ENCODE data around the gene ATP13A3.

Gene ATP13A3

GRCh38 chr3:194390835-194391234 lies 96.0 kb downstream of the ATP13A3 start:
- DNase-seq, result no peak

DNA sequence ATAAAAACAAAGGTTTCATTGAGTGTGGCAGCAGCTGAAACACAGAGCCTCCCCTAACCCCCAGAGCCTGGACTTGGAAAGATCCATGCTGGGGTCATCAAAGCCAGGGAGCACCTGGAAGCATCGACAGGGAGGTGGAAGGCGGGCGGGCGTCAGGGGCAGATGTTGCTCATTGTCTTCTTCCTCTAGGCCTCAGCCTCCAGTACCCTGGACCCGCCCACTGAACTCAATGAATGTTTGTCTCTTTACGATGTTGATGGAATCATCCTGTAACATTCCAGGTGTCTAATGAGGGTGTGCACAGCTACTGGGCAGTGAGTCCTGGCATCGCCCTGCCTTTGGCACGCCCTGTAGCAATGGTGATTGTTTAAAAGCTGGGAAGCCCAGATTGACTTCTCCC lies 97.5 kb downstream of the ATP13A3 start:
- no peak for DNase-seq

DNA sequence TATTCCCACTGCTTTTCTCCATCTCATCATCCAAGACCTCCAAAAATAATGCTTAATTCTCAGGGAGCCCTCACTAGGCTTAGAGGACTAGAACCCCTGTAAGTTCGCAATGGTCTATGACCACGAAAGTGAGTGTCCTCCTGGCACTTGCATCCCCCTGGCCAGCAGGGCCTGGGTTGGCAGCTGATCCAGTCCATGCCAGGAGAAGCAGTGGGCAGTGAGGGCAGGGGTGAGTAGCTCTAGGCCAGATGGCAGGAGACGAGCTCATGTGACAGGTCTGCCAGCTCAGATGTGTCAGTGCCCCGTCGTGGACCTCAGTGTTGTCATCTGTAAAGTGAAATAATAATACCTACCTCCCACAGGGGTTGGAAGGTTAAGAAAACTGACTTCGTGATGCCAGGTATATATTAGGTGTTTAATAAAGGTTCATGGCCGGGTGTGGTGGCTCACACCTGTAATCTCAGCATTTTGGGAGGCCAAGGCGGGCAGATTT lies 98.8 kb downstream of the ATP13A3 start:
- no peak for DNase-seq

GRCh38 chr3:194387276-194387675 lies 99.5 kb downstream of the ATP13A3 start:
- DNase-seq, result no peak

DNA sequence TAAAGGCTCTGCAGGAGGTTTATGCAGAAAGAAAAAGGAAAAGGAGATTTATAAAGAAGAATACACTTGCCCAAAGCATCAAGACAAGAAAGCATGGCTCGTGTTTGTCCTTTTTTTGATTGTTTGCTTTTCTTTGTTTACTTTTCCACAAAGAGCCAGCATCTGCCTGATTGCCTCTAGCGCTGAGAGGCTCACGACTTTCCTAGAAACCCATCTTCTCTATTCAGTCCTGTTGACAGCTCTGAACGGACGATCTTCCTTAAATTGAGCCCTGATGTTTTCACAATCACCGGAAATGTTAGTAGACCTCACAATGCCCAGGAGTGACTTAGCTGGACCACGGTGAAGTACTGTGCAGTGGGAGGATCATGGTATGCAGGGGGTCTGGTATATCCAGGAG lies 100.2 kb downstream of the ATP13A3 start:
- no peak for DNase-seq

- no peak for DNase-seq
These were observed 100.7 kb downstream of the ATP13A3 start for GRCh38 chr3:194386066-194386465.

- DNase-seq, result no peak
These were observed 102.2 kb downstream of the ATP13A3 start for GRCh38 chr3:194384569-194385001.

GRCh38 chr3:194384156-194384555 lies 102.6 kb downstream of the ATP13A3 start:
- no peak for DNase-seq

DNA sequence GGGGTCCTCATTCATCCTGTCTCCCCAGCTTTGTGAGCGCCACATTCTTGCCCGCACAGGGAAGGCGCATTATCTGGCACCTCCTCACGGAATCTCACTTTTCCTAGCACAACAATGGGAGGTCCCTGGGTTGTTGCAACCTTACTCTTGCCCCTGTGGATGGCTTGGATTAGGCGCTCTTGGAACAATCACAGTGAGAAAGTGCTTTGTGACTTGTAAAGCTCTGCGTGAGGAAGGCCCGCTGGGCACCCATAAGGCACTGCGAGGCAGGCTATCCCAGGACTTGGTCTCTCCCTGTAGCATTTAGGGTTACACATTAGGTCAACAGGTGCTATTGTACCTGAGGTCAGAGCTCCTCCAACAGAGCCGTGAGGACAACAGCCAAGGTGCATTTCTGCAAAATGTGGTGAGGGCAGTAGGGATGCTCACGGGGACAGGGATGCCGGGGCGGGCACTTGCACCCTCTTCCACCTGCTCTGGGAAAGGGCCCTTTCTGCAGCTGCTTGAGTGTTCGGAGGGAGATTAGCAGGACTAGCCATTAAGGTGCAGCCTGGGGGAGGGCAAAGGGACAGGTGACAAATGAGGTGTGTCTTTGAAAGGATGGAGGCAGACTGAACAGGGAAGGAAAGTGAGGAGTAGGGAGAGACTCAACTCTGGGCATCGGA lies 103.4 kb downstream of the ATP13A3 start:
- DNase-seq, result no peak

DNA sequence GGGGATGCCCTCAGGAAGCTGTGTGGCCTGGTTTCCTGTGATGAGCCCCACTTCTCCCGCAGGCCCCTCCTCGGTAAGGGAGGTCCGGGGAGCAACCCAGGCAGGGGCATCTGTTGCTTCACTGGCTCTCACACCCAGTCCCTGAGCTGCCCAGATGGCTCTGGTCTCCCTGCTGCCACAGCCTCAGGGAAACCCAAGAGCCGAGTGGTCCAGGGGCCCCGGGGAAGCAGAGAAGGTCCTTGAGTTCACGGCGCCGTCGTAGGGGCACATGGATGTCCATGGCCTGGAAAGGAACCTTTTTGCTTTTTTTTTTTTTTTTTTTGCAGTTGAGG lies 103.9 kb downstream of the ATP13A3 start:
- no peak for DNase-seq

- DNase-seq, result no peak
These were observed 104.5 kb downstream of the ATP13A3 start for GRCh38 chr3:194382196-194382891.

- DNase-seq, result no peak
These were observed 105.3 kb downstream of the ATP13A3 start for GRCh38 chr3:194381460-194381875.

- DNase-seq, result no peak
These were observed 106.5 kb downstream of the ATP13A3 start for GRCh38 chr3:194380326-194380725.

DNA sequence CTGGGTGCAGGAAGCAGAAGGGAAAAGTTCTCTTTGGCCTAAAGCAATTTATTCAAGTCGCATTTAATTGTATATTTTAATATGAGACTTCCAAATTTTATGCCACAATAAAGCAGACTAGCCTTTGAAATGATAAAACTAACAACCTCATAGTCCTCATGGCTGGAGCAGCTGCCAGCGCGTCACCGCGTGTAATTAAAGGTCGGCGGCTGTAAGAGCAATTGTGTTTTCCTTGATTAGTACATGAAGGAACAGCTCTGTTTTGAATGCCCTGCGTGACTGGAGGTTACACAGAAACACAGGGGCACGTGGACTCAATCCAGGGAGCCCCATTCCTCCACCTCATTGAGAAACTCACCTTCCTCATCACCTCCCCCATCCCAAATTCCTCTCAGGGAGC lies 107.2 kb downstream of the ATP13A3 start:
- no peak for DNase-seq

DNA sequence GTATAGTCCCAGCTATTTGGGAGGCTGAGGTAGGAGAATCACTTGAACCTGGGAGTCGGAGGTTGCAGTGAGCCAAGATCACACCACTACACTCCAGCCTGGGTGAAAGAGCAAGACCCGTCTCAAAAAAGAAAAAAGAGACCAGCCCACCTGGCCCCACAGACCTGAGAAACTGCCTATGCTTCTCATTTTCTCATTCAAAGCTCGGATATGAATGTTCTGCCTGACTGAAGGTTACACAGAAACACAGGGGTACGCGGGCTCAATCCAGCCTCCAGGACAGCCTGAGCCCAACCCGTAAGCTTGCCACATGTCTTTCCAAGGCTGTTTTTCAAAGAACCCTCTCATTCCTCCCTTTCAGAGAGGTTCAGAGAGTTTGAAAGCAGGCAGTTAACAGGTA lies 107.6 kb downstream of the ATP13A3 start:
- DNase-seq, result no peak

DNA sequence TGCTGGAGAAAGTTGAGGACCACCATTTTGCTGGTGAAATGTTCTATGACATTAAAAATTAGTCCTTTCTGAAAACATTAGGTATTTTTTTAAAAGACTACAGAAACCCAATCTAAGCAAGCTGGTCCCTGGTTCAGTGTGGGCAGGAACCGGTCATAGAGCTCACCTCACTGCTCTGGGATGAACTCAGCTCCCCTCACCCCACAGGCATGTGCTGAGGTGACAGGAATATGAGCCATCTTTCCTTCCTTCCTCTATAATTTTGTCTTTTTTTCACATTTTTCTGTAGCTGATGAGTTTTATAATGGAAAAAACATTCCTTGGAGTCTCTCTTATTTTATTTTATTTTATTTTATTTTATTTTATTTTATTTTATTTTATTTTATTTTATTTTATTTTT lies 109.1 kb downstream of the ATP13A3 start:
- no peak for DNase-seq

DNA sequence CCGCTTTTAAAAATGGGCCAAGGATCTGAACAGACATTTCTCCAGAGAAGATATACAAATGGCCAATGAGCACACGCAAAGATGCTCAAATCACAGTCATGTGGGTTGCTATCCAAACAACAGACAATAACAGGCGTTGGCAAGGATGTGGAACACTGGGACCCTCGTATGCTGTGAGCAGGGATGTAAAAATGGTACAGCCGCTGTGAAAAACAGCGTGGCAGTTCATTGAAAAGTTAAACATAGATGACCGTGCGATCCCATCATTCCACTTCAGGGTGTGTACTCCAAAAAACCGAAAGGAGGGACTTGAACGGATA lies 110.6 kb downstream of the ATP13A3 start:
- no peak for DNase-seq

DNA sequence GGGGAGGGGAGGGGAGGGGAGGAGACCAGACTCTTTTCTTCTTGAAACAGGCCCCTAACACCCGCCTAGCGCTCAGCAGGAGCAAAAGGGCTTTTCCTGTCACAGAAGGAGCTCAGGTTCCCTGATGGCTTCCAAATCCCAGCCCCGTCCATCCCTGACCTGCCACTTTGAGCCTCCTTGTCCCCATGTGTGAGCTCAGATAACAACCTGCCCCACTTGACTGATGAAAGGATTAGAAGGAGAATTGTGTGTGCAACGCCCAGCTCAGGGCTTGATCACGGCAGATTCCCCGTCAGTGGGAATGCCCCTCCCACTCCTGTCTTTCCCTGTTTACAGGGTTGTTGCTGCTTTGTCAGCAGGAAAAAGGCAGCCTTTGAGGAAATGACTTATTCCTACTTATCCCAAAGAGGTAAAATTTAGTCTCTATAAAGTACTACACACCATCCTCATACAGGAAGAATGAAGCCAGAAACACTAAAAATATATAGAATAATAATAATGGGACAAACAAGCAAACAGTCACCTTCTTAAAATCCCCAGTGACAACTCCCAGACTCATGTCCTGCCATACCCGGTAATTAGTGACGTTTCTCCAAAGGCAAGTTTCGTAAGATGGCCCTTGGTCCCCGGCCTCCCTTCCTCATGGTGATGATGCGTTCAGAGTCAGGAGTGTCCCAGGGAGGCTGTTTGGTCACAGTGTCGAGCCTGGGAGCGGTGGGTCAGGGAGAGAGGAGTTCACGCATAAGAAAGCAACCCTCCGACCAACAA lies 111.1 kb downstream of the ATP13A3 start:
- no peak for DNase-seq

DNA sequence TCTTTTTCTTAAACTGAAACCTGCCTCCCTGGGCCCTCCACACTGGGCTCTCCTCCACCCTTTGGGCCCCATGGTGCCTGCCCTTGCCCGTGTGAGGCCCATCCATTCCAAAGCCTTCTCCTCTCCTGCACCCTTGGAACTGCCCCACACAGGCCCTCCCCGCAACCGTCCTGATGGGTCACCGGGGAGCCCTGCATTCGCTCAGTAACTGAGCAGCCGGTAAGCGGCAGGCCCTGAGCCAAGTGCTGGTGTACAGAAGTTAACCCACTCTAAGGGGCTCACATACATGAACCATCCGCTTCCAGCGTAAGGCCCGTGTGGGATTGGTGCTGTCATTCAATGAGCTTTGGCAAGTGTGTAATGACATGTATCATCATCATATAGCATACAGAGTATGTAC lies 111.9 kb downstream of the ATP13A3 start:
- no peak for DNase-seq

- DNase-seq, result no peak
These were observed 112.9 kb downstream of the ATP13A3 start for GRCh38 chr3:194373899-194374298.

GRCh38 chr3:194373028-194373427 lies 113.8 kb downstream of the ATP13A3 start:
- DNase-seq, result no peak

DNA sequence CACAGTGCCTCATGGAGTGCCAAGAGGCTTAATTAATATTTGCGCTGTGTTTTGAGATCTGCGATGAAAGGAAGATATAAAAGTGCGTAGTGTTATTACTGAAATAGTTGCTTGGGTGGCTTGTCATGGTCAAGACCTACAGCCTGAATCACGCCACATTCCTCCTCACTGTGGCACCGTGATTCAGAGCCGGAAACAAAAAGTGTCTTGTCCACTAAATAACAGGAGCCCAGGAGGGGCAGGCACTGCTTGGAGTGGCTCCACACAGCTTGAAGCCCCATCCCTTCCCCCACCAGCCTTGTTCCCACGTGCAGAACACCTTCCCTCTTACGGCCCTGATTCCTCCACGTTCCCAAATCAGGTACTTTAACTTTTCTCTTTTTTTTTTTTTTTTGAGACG lies 116.0 kb downstream of the ATP13A3 start:
- no peak for DNase-seq

DNA sequence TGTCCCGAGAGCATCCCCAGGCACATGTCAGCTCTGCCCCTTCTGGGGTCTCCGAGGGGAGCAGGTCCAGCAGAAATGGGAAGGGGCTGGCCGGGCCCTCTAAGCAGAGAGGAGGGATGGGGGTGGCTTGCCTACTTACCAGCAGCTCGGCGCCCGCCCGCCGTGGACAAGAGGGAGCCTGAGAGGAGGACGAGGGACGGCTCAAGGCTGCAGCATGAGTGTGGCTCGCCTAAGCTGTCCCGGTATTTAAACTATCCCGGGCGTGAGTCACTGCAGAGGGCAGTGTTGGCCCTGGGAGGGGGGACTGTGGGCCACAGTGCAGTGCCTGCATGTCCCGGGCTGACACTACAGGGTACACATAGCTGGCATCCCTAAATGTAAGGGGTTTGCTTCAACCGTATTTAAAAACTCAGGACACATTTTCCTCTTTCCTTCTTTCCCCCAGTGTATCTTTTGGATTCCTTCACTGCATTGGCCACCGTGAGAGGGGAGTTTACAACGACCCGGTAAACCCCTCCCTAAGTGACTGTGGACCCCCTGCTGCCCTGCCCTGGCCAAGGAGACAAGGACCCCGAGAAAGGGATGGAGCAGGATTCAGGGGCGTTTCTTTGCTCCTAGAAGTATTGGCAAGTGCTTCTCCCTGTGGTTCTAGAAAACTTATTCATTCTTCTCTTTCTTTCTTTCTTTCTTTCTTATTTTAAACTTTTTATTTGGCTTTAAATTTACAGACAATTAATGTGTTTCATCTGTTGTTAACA lies 117.1 kb downstream of the ATP13A3 start, which contains the start of gene LRRC15:
TSS of gene LRRC15 (minus strand) at position 222 of the 758 bp plus-strand sequence. CDS start 8,700 bp downstream, outside the sequence.
- DNase-seq, result no peak
